ENCODE measurements around the gene INO80E.
A peak's percentile ranks its signal among the peaks of the same experiment; 100 is the strongest.
"Not testable (repeated sequence)": the region's sequence is repeated elsewhere in the genome, so short reads cannot be mapped to it uniquely, and the experiment has no call there.

The INO80E gene

DNA sequence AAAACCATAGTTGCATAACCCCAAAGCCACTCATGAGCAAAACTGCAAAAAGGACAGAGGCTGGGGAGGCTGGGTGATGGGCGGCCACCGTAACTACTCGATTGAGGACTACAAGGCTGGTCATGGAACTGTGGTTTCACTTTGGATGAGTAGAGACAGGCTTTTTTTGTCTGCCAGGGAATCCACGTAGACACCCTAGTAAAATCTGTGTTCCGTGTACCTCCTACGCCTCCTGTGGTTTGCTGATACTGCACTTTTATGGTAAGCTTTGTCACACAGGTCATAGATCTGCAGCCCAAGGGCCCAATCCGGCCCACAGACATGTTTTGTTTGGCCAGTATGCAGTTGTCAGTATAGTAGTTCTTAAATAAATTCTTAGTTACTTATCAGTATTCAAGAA, 37.2 kb downstream of the INO80E start:
- Mint-ChIP-seq H3K27me3 (ENCODE audit: low read depth) (peaks cover 58% of the 10 kb centered on the region), H3K36me3 (ENCODE audit: low read depth) (no peaks in the 10 kb centered on the region), H3K27ac (no peak overlapping the region), H3K4me3 (no peak overlapping the region), H3K9me3 (no peaks in the 10 kb centered on the region), H3K4me1 (peaks cover 8% of the 10 kb centered on the region)
- TF ChIP-seq, protein P1, sequence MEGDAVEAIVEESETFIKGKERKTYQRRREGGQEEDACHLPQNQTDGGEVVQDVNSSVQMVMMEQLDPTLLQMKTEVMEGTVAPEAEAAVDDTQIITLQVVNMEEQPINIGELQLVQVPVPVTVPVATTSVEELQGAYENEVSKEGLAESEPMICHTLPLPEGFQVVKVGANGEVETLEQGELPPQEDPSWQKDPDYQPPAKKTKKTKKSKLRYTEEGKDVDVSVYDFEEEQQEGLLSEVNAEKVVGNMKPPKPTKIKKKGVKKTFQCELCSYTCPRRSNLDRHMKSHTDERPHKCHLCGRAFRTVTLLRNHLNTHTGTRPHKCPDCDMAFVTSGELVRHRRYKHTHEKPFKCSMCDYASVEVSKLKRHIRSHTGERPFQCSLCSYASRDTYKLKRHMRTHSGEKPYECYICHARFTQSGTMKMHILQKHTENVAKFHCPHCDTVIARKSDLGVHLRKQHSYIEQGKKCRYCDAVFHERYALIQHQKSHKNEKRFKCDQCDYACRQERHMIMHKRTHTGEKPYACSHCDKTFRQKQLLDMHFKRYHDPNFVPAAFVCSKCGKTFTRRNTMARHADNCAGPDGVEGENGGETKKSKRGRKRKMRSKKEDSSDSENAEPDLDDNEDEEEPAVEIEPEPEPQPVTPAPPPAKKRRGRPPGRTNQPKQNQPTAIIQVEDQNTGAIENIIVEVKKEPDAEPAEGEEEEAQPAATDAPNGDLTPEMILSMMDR (IDR thresholded peaks at IDR 0.05; ENCODE audit: unreplicated experiment in 3 of 3): no peak

GRCh38 chr16:30040221-30040620, 44.2 kb downstream of the INO80E start:
- Mint-ChIP-seq H3K27me3 (ENCODE audit: low read depth) (peaks cover 10% of the 10 kb centered on the region), H3K27ac (no peak overlapping the region), H3K4me3 (no peak overlapping the region), H3K9me3 (no peaks in the 10 kb centered on the region), H3K36me3 (ENCODE audit: low read depth) (no peaks in the 10 kb centered on the region), H3K4me1 (no peaks in the 10 kb centered on the region)
- TF ChIP-seq, protein P1 (IDR thresholded peaks at IDR 0.05; ENCODE audit: unreplicated experiment in 3 of 3): no peak

- not testable (repeated sequence) for H3K9me3 Mint-ChIP-seq; H3K4me3 Mint-ChIP-seq; H3K36me3 Mint-ChIP-seq (ENCODE audit: low read depth); H3K4me1 Mint-ChIP-seq; H3K27me3 Mint-ChIP-seq (ENCODE audit: low read depth); H3K27ac Mint-ChIP-seq
These were observed 44.6 kb downstream of the INO80E start for GRCh38 chr16:30040690-30041089.

- Mint-ChIP-seq H3K4me1 (no peaks in the 10 kb centered on the region), H3K36me3 (ENCODE audit: low read depth) (no peaks in the 10 kb centered on the region), H3K9me3 (no peaks in the 10 kb centered on the region), H3K4me3 (no peak overlapping the region), H3K27me3 (ENCODE audit: low read depth) (peaks cover 3% of the 10 kb centered on the region), H3K27ac (no peak overlapping the region)
- TF ChIP-seq, protein P1 (IDR thresholded peaks at IDR 0.05; ENCODE audit: unreplicated experiment in 3 of 3): peak; percentile 46 to 56 (median 50)
These were observed 45.8 kb downstream of the INO80E start for GRCh38 chr16:30041841-30042240.

DNA sequence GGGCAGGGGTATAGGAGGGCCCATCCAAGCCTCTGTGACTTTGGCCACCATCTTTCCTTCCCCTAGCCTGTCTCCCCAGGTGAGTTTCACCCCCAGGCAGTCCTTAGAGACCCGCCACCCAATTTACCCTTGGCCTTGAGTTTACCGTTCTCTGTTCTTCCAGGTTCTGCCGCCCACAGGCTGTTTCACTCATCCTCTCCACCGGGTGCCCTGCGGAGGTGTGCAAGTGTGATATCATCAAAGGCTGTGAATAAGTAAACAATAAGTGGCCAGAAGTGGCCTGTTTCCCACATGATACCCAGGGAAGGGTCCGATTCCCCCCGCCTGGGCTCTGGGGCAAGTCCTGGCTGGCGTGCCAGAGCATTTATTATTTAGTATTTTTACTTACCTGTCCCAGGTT, 50.1 kb downstream of the INO80E start:
- Mint-ChIP-seq H3K4me3 (no peak overlapping the region), H3K9me3 (no peaks in the 10 kb centered on the region), H3K27me3 (ENCODE audit: low read depth) (peaks cover 5% of the 10 kb centered on the region), H3K4me1 (peaks cover 6% of the 10 kb centered on the region), H3K36me3 (ENCODE audit: low read depth) (no peaks in the 10 kb centered on the region), H3K27ac (no peak overlapping the region)
- TF ChIP-seq, protein P1 (IDR thresholded peaks at IDR 0.05; ENCODE audit: unreplicated experiment in 3 of 3): no peak

DNA sequence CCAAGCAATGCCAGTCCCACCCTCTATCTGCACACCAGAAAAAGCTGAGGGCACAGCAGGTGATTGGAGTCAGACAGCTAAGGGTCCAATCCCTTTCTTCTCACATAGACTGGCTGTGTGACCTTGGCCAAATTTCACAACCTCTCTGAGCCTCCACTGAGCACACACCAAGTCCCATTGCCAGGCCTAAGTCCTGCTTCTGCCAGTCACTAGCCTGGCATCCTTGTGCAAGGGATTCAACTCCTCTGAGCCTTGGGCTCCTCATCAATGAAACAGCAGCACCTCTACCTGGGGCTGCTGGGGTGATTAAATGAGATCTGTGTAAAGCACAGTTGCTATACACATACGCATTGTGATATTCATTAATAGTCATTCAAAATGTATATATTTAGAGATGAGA, 50.5 kb downstream of the INO80E start:
- Mint-ChIP-seq H3K4me3 (no peak overlapping the region), H3K36me3 (ENCODE audit: low read depth) (no peaks in the 10 kb centered on the region), H3K27me3 (ENCODE audit: low read depth) (peaks cover 5% of the 10 kb centered on the region), H3K27ac (no peak overlapping the region), H3K4me1 (peaks cover 9% of the 10 kb centered on the region), H3K9me3 (no peaks in the 10 kb centered on the region)
- TF ChIP-seq, protein P1 (IDR thresholded peaks at IDR 0.05; ENCODE audit: unreplicated experiment in 3 of 3): no peak

All from nephron (organoid).